ENCODE results near the gene FAM210B. TPM values are rescaled to one million over a fixed set of nuclear protein-coding genes. Genes with fewer than 3 reads are reported as not detected.

FAM210B gene, protein sequence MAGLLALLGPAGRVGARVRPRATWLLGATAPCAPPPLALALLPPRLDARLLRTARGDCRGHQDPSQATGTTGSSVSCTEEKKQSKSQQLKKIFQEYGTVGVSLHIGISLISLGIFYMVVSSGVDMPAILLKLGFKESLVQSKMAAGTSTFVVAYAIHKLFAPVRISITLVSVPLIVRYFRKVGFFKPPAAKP
- 12.5 TPM for total RNA-seq

DNA sequence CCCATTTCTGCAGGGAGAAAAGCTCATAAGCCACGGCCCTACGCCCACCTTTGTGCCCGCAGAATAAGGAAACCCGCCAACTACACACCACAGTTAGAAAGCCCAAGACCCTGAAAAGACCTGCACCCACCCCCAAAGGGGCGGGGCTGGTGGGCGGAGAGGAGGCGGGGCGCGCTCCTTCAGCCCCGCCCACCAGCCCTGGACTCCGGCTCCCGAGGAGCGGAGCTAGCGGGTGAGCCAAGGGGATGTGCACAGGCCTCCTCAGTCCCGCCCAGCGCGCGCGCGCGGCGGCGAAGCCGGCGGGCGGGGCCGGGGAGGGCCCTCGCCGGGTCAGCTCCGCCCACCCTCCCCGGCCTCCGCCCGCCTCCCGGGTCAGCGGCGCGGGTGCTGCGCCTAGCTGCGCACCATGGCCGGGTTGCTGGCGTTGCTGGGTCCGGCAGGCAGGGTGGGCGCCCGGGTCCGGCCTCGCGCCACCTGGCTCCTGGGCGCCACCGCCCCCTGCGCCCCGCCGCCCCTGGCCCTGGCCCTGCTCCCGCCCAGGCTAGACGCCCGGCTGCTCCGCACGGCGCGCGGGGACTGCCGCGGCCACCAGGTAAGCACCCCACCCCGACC is at the start of gene FAM210B:
Gene FAM210B, plus strand, starts transcription at position 375 of the 612 bp plus-strand sequence. Its CDS starts 32 bp downstream, at position 407.

DNA sequence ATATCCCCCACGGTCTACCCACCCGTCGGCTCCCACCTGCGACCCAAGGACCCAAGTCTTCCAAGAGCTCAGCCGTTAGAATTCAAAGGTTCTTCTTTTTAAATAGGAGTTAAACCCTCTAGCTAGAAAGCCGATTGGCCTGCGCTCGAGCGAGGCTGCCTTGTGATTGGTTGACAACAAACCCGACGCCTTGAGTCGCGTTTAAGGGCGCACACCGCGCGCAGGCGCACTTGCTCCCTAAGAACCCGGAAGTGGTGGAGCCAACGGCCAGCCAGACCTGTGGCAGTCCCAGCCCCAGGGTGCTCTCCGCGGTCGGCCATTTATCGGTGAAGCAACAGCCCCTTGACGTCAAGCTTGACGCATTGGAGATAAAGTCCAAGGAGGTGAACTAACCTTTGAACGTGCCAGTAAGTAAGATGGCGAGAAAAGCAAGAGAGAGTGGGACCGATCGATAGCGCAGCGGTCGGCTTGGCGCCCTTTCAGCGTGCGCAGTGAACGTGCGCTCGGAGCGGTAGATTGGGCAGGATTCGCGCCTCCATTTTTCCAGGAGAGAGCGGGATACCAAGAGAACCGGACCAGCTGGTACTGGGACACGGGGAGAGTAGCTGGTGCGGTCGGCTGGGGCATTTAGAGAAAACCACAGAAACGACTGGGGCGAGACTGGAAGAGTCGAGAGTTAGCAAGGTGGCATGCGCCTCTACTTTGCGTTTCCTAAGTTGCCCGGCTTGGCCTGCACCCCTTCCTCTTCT is 33.5 kb downstream of the FAM210B start, which contains the start of the genes AURKA and CSTF1:
Gene AURKA, minus strand, starts transcription at position 84 of the 749 bp plus-strand sequence. CDS start 4,018 bp downstream, outside the sequence.
Gene CSTF1, plus strand, starts transcription at position 514 of the 749 bp plus-strand sequence. CDS start 2,908 bp downstream, outside the sequence.

DNA sequence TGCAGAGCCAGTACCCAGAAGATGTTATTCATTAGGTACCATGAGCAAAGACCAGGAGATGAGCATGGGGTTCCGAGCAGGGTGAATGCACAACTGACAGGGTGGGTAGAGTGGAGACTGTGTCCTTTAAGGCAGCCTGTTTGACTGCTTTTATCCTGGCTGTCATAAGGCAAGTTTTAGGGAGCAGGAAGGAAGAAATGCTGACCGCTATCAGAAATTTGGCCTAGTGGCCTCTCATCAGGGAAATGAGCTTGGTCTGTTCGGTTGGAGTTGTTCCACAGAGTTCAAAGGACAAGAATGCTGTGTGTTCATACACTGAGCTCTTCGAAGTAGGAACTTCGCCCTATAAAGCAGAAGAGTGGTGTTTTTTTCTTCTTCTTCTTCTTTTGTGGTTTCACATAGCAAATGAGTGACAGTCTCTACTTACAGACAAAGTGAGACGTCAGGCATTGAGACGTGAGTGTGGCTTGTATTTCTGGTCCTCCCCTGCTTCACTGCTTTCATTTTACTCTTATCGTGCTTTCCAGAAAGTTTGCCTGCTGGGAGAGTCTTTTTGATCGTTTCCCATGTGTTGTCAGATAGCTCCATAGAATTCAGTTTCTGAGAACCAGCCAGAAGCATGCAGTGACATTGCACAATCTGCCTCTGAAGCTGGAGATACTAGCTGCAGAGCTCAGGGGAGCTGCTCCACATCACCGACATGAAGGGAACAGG is 53.1 kb downstream of the FAM210B start, which contains the start of gene CASS4:
Gene CASS4, plus strand, starts transcription at position 502 of the 714 bp plus-strand sequence. Its CDS starts 199 bp downstream, at position 701.

Other genes starting within 250 kb of the FAM210B start
- gene MC3R, start 110.2 kb upstream of the FAM210B start, total RNA-seq = not detected
- 4.4 TPM for gene AURKA, start 33.2 kb downstream of the FAM210B start, total RNA-seq
- 31.0 TPM for gene CSTF1, start 33.7 kb downstream of the FAM210B start, total RNA-seq
- gene CASS4, start 53.3 kb downstream of the FAM210B start, total RNA-seq = 0.31 TPM
- 41.0 TPM for gene RTF2, start 109.7 kb downstream of the FAM210B start, total RNA-seq
- not detected for gene FAM209A, start 165.8 kb downstream of the FAM210B start, total RNA-seq
- not detected for gene FAM209B, start 174.3 kb downstream of the FAM210B start, total RNA-seq

All from parietal lobe (tissue), 1 donor.